Measurements from ENCODE around the gene GSDME. TPM values are rescaled to one million over a fixed set of nuclear protein-coding genes. Genes with fewer than 3 reads are reported as not detected.

GSDME gene
- total and polyA plus RNA-seq, 10 of the 15 experiments (the other 5 are each of a cell fraction or from before 2014, with no cell fraction given), result 23.7 to 245 (median 128) TPM

- TF ChIP-seq BCLAF1 (IDR thresholded peaks at IDR 0.05), result no peak
- TF ChIP-seq CREB1 (IDR thresholded peaks at IDR 0.05; ENCODE audit: low read depth), result peak; percentile 70
- TF ChIP-seq IKZF1 (conservative IDR thresholded peaks at IDR 0.05), result peak; percentile 64; the same call in 1 of the 2 replicates
- TF ChIP-seq CREM (IDR thresholded peaks at IDR 0.05; ENCODE audit: low read depth), result peak; percentile 81
- 0 out of 2 replicates have a peak, but pooled peaks have one; percentile 15 for TF ChIP-seq RAD21 (IDR thresholded peaks at IDR 0.05; ENCODE audit: insufficient read depth, low read depth, low read length)
- peak; percentile 32; the same call in 1 of the 2 replicates for TF ChIP-seq YY1 (IDR thresholded peaks at IDR 0.05; ENCODE audit: low read depth, low read length)
- peak; percentile 74 for TF ChIP-seq EED (IDR thresholded peaks at IDR 0.05; ENCODE audit: low read depth)
- TF ChIP-seq IKZF2 (IDR thresholded peaks at IDR 0.05), result peak; percentile 61 to 78; a peak in 3 of 4 replicates
- peak; percentile 92 for TF ChIP-seq RUNX3 (IDR thresholded peaks at IDR 0.05; ENCODE audit: low read length)
- no peak; a peak in 1 of 4 replicates for TF ChIP-seq BHLHE40 (IDR thresholded peaks at IDR 0.05; ENCODE audit: borderline replicate concordance in 1 of 2, low read depth in 2 of 2, low read length in 1 of 2)
- no peak for TF ChIP-seq ESRRA (IDR thresholded peaks at IDR 0.05; ENCODE audit: low read length)
- TF ChIP-seq MLLT1 (IDR thresholded peaks at IDR 0.05), result peak; percentile 88
- TF ChIP-seq ATF2 (IDR thresholded peaks at IDR 0.05; ENCODE audit: low read length), result peak; percentile 90; the same call in 1 of the 2 replicates
- peak; percentile 58 for TF ChIP-seq SKIL (IDR thresholded peaks at IDR 0.05; ENCODE audit: low read depth, poor library complexity, severe bottlenecking)
- TF ChIP-seq CEBPB (IDR thresholded peaks at IDR 0.05; ENCODE audit: borderline replicate concordance in 1 of 2, low read depth in 2 of 2, low read length in 2 of 2), result peak in 1 of 2 experiments; percentile 71; a peak in 1 of 4 replicates
- peak; percentile 46; the same call in 1 of the 2 replicates for TF ChIP-seq TCF7 (IDR thresholded peaks at IDR 0.05; ENCODE audit: borderline replicate concordance)
- TF ChIP-seq DPF2 (IDR thresholded peaks at IDR 0.05), result peak; percentile 37; the same call in 1 of the 2 replicates
- no peak for TF ChIP-seq HDAC2 (IDR thresholded peaks at IDR 0.05)
- 0 out of 2 replicates have a peak, but pooled peaks have one; percentile 10 for TF ChIP-seq TCF12 (IDR thresholded peaks at IDR 0.05; ENCODE audit: low read depth, low read length)
- TF ChIP-seq ATF7 (IDR thresholded peaks at IDR 0.05; ENCODE audit: low read depth), result peak; percentile 69
- TF ChIP-seq HDGF (IDR thresholded peaks at IDR 0.05), result no peak
Measured at GRCh38 chr7:24755541-24756407, 1.5 kb downstream of the GSDME start (continued).
